AG20443 (cell line): Measurements from ENCODE around the gene CAPN7.
A peak's percentile ranks its signal among the peaks of the same experiment; 100 is the strongest.

Experiments used
- DNase-seq: peaks from one replicate; pipeline ENCODE4 v3.0.0; 2012; ENCODE audit warnings: low spot score, mixed read lengths

Gene CAPN7

GRCh38 chr3:15199493-15200105 lies 6.4 kb upstream of the CAPN7 start:
- no peak for DNase-seq

GRCh38 chr3:15204005-15204404 lies 2.0 kb upstream of the CAPN7 start:
- DNase-seq = peak; percentile 20

- no peak for DNase-seq
Observed at GRCh38 chr3:15205482-15205933, 538 bp upstream of the CAPN7 start.

GRCh38 chr3:15206662-15207576 lies 873 bp downstream of the CAPN7 start:
- peak; percentile 14 for DNase-seq

- no peak for DNase-seq
Observed at GRCh38 chr3:15207836-15208504, 1.9 kb downstream of the CAPN7 start.

GRCh38 chr3:15211937-15212336 lies 5.9 kb downstream of the CAPN7 start:
- no peak for DNase-seq

- DNase-seq = no peak
Observed at GRCh38 chr3:15214758-15215157, 8.7 kb downstream of the CAPN7 start.

GRCh38 chr3:15215996-15216395 lies 9.9 kb downstream of the CAPN7 start:
- DNase-seq = peak; percentile 11

GRCh38 chr3:15216501-15216900 lies 10.5 kb downstream of the CAPN7 start:
- no peak for DNase-seq

GRCh38 chr3:15217011-15217671 lies 11.1 kb downstream of the CAPN7 start:
- DNase-seq = no peak

GRCh38 chr3:15217841-15218267 lies 11.8 kb downstream of the CAPN7 start:
- no peak for DNase-seq

- no peak for DNase-seq
Observed at GRCh38 chr3:15218689-15219088, 12.6 kb downstream of the CAPN7 start.

GRCh38 chr3:15220056-15220455 lies 14.0 kb downstream of the CAPN7 start:
- DNase-seq = no peak

- no peak for DNase-seq
Observed at GRCh38 chr3:15220661-15221060, 14.6 kb downstream of the CAPN7 start.

- DNase-seq = no peak
Observed at GRCh38 chr3:15221574-15222217, 15.7 kb downstream of the CAPN7 start.

- no peak for DNase-seq
Observed at GRCh38 chr3:15223685-15224572, 17.9 kb downstream of the CAPN7 start.

GRCh38 chr3:15228147-15228546 lies 22.1 kb downstream of the CAPN7 start:
- no peak for DNase-seq

- no peak for DNase-seq
Observed at GRCh38 chr3:15229262-15229661, 23.2 kb downstream of the CAPN7 start.

GRCh38 chr3:15241341-15241740 lies 35.3 kb downstream of the CAPN7 start:
- peak; percentile 33 for DNase-seq

GRCh38 chr3:15243822-15244482 lies 37.9 kb downstream of the CAPN7 start:
- DNase-seq = no peak
